Esophagus squamous epithelium (tissue), 4 donors: ENCODE data around the gene MAGEF1.

ENCODE experiments used
- CTCF ChIP-seq, 6 experiments: fragments of 450-650 bp in 4 of 6; fragments of 200-600 bp in 2 of 6; sonication (generic) in 2 of 6; IDR thresholded peaks; one replicate each; pipeline ENCODE4 v1.5.1; 2016 to 2019; ENCODE audit warnings: antibody characterized with exemption in 6 of 6, mild to moderate bottlenecking in 4 of 6, moderate library complexity in 4 of 6
- POLR2A ChIP-seq, 4 donors: fragments of 450-650 bp; IDR thresholded peaks; one replicate each; pipeline ENCODE4 v1.6.1; 2017; ENCODE audit warnings: antibody characterized with exemption in 4 of 4, mild to moderate bottlenecking in 4 of 4, moderate library complexity in 3 of 4

- TF ChIP-seq POLR2A (IDR thresholded peaks at IDR 0.05) (peak in 1 of 4 donors; percentile 12), CTCF (IDR thresholded peaks at IDR 0.05) (no peak)
Observed at GRCh38 chr3:184740509-184741258, 28.8 kb upstream of the MAGEF1 start.
